ENCODE measurements around the gene PPP4R4.
"Not testable (repeated sequence)": the region's sequence is repeated elsewhere in the genome, so short reads cannot be mapped to it uniquely, and the experiment has no call there.

PPP4R4 gene

DNA sequence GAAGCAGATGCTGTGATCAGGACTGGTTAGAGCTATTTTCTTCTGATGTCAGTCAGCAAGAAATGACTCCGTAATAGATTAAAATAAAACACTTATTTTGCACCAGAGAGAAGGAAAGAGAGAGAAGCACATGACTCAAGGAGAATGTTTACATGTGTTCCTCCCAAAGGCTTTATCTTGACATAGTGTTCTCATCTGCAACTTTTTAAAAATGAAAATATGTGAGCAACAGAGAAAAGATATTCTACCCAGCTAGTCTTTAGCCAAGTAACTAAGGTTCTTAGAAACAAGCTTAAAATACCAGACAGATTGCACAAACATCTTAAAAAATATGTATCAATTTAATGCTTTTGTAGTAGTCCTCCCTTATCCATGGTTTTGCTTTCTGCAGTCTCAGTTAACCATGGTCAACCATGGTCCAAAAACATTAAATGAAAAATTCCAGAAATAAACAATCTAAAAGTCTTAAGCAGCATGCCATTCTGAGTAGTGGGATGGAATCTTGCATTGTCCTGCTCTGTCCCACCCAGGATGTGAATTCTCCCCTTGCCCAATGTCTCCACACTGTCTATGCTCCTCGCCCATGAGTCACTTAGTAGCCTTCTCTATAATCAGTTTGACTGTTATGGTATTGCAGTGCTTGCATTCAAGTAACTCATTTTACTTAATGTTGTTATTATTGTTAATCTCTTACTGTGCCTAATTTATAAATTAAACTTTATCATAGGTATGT is 109.0 kb downstream of the PPP4R4 start:
- no peak for DNase-seq

DNA sequence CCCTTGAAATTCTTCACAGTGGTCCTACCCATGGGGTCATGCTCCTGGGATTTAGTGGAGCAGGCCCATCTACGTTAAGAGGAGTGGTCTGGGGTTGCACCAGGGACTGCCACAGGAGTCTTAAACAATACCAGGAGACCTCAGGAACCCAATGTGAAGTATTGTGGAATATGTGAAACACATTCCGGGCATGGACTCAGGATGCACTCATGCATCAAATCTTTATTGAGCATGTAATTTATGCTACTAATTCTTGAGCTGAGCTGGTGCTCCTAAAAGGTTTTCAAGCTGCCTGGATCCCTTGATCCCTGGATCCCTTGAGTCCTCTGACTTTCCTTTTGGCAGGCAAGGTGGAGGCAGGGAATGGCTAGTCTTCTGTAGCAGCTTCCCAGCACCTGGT is 110.1 kb downstream of the PPP4R4 start:
- no peak for DNase-seq

DNA sequence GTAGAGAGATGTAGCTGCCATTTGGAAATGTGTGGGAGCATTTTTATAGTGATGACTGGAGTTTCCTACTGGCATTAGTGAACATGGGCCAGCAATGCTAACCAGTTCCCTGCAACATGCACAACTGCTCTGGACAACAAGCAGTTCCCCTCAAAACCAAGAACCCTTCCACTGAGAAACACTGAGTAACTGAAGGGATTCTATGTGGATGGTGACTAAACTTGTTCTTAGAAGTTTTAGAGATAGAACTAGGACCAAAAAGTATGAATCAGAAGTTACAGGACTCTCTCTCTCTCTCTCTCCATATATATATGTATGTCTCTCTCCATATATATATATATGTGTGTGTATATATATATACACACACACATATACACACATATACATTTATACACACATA is 111.0 kb downstream of the PPP4R4 start:
- DNase-seq, result no peak

DNA sequence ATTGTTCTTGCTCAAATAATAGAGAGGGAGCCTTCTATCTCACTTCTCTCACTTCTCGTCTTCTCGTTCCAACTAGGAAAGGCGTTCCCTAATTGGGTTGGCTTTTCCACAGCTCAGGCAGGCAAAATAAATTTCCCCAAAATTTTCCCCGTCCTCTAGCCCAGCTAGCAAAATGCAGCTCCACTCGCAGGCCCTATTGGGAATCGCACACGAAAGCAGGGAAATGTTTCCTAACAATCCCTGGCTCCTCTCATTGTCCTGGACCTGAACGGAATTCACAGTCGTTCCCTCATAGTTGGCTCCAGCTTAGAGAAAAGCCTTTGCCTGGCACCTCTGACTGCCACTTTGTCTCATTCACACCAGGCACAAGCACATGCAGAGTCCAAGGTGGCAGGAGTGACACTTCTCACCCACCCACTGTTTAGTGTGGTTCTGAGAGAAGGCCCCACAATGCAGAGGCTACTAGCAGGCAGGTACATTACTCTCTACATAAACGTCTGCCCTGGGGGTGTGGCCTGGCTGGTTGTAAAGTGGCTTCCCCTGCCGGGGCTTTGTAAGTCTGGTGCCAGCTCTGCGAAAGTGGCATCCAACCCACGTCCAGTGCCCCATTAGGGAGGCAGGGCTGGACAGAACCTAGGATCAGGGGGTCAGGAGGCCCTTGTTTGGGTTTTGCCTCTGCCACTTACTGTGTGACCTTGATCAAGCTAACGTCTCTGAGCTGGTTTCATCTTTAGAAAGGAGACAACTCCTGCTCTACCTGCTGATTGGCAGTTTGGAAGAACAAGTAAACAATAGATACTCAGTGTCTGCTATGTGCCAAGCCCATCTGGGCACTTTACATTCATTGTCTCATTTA is 114.7 kb downstream of the PPP4R4 start:
- DNase-seq, result no peak

GRCh38 chr14:94290197-94290596 is 116.1 kb downstream of the PPP4R4 start:
- no peak for DNase-seq

DNA sequence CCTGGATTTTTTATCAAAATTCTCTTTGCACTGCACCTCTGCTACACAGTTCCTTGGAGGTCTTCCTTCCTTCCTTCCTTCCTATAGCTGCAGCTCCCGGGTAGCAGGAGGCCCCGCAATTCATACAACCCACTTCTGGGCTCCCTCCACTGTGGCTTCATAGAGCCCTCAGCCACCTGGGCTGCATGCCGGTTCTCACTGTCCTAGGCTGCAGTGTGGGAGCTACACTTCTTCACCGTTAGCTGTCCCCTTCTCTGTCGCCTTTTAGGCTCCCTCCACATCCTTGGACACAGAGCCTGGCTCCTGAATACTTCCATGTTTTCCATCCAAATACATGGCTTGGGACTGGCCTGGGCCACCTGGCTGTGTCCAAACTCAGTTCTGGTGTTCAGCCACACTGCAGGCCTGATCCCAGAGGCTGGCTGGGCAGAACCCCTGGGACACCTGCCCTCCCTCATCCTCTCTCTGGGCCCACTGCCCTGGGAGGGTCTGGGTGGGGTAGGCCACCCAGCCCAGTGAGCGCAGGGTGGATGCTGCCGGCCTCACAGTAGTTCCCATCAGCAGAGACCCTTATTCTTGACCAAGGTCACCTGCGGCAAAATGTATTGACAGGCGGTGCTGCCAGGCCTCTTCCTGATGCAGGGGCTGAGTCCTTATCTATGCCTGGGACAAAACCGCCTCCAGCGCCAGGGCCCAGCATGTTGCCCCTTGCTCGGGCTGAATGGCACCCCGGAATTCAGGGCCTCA is 117.2 kb downstream of the PPP4R4 start:
- no peak for DNase-seq

- no peak for DNase-seq
These were observed 117.9 kb downstream of the PPP4R4 start for GRCh38 chr14:94291906-94292525.

- DNase-seq, result no peak
These were observed 118.4 kb downstream of the PPP4R4 start for GRCh38 chr14:94292526-94292871.

GRCh38 chr14:94292872-94293577 is 118.9 kb downstream of the PPP4R4 start, which contains the start of gene SERPINA10:
Gene SERPINA10 (minus strand): TSS chr14:94293268. CDS start chr14:94290593, 2,675 bp downstream.
- DNase-seq, result no peak

- no peak for DNase-seq
These were observed 119.4 kb downstream of the PPP4R4 start for GRCh38 chr14:94293578-94293924.

GRCh38 chr14:94295360-94296180 is 121.4 kb downstream of the PPP4R4 start:
- no peak for DNase-seq

DNA sequence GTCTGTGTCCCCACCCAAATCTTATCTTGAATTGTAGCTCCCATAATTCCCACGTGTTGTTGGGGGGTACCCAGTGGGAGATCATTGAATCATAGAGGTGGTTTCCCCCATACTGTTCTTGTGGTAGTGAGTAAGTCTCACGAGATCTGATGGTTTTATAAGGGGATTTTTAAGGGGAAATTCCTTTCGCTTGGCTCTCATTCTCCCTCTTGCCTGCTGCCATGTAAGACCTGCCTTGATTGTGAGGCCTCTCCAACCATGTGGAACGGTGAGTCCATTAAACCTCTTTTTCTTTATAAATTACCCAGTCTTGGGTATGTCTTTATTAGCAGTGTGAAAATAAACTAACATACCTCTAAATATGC is 122.0 kb downstream of the PPP4R4 start:
- not testable (repeated sequence) for DNase-seq

DNA sequence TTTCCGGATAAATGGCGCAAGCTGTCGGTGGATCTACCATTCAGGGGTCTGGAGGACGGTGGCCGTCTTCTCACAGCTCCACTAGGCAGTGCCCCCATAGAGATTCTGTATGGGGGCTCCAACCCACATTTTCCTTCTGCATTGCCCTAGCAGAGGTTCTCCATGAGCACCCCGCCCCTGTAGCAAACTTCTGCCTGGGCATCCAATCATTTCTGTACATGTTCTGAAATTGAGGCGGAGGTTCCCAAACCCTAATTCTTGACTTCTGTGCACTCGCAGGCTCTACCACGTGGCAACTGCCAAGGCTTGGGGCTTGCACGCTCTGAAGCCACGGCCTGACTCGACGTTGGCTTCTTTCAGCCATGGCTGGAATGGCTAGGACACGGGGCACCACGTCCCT is 124.0 kb downstream of the PPP4R4 start:
- no peak for DNase-seq

GRCh38 chr14:94303111-94303510 is 129.0 kb downstream of the PPP4R4 start:
- DNase-seq, result no peak

DNA sequence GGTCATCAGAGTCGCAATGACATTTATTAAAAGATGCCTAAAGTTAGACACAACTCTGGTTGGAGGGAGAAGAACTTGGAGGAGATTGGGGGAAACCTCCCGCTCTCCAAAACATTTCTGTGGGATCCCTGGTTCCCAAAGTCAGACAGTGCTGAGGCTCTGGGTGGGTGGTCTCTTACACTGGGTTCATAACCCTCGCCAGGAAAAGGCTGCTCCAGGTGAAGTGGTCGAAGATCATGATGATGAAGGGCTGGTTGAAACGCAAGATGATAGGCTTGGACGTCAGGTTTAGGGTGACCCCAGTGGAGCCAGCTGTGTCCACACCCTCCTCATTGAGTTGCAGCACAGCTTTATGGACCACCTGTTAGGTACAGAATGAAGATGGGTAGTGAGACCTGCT is 130.1 kb downstream of the PPP4R4 start:
- no peak for DNase-seq

GRCh38 chr14:94305620-94306019 is 131.5 kb downstream of the PPP4R4 start:
- no peak for DNase-seq

DNA sequence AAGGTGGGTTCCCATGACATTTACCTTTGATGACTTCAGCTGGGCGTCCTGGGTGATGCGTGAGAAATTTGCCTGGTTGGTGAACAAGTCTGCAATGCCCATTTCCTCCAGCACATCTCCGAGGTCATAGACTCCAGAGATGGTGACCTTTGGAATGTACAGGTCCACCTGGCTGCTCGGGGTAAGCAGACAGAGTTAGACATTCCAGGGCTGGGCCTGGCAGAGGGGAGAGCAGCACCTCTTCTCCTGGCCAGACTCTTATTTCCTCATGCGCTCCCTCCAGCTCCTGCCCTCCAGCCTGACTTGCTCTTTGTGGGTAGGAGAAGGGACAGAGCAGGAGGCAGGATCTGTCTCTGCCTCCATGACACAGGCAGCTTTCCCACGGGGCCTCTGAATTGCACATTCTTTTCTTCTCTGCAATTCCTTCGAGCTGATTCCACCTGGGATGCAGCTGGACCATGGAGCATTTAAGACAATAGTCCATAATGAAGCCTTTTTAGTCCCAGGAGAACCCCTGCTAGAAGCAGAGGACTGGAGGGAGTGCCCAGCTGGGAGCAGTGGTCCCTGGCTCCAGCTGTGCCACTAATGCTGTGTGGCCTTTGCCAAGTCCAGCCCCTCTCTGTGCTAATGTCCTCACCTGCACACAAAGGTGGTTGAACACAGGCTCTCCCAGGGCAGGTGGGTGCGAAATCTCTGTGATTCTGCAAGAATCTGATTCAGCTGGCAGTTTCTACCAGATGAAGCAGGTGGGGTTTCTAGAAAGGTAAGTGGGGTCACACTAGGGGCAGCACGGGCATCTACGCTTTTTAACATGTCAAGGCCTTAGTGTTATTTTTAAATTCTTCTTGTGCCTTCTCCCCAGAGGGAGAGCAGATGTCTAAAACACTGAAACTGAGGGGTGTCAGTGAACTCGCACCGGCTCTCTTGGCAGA is 132.2 kb downstream of the PPP4R4 start:
- DNase-seq, result no peak

- no peak for DNase-seq
These were observed 133.4 kb downstream of the PPP4R4 start for GRCh38 chr14:94307410-94307992.

DNA sequence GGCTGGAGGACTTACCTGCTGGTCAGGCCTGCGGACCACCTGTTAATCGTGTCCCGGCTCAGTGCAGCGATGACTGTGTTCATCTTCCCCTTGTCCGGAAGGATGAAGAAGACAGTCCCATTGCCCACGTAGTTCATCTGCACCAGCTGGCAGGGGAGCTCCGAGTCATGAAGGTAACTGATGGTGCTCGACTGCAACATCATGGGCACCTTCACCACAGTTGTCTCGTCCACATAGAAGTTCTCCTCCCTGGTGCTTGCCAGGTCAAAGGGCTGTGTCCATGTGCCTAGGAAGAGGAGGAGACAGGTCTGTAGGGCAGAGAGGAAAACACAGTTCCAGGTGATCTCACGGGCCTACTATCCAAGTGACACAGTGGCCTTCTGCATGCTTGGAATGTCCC is 135.6 kb downstream of the PPP4R4 start:
- DNase-seq, result no peak

GRCh38 chr14:94310248-94310647 is 136.1 kb downstream of the PPP4R4 start:
- no peak for DNase-seq
